OCI-LY7 (cell line): ENCODE data around the gene TBP. TPM values are rescaled to one million over a fixed set of nuclear protein-coding genes. Genes with fewer than 3 reads are reported as not detected.

Experiments
- BruUV-seq: library from RNA; stranded (reverse); fragments of 400-500 nt; replicated peaks from 2 replicates; lab custom pipeline; 2021; lab: Mats Ljungman, UMichigan
- CTCF ChIA-PET: fragments of 300-600 bp; sonication (Branson Sonifier 250); formaldehyde crosslinking; loops from one replicate; lab custom pipeline; 2022; ENCODE audit warnings: antibody characterized with exemption; ENCODE audit not compliant: unreplicated experiment; lab: Charles Lee
- POLR2A ChIA-PET: fragments of 300-600 bp; sonication (Branson Sonifier 250); formaldehyde crosslinking; loops from one replicate; lab custom pipeline; 2022; ENCODE audit warnings: antibody characterized with exemption; lab: Charles Lee
- DNase-seq: peaks from one replicate; pipeline ENCODE4 v3.0.0-alpha.2; 2015; ENCODE audit warnings: low spot score
- H2AFZ ChIP-seq: fragments of 200-600 bp; sonication (generic), shearing (Covaris generic); 2 replicates; pipeline ENCODE4 v1.6.1; 2014; ENCODE audit warnings: mild to moderate bottlenecking, antibody characterized with exemption, low read length, moderate library complexity
- H3K27ac ChIP-seq: fragments of 200-600 bp; sonication (generic); 2 replicates; pipeline ENCODE4 v1.5.1; 2014; ENCODE audit warnings: mixed run types, low read depth, mild to moderate bottlenecking, moderate library complexity, low read length, inconsistent platforms; ENCODE audit not compliant: poor library complexity, severe bottlenecking
- H3K36me3 ChIP-seq: fragments of 200-600 bp; sonication (generic); 2 replicates; pipeline ENCODE4 v1.6.1; 2014; ENCODE audit warnings: mild to moderate bottlenecking, antibody characterized with exemption, low read length, moderate library complexity, mixed read lengths; ENCODE audit not compliant: insufficient read depth
- H3K4me1 ChIP-seq: fragments of 200-600 bp; sonication (generic); 2 replicates; pipeline ENCODE4 v1.5.1; 2014; ENCODE audit warnings: mild to moderate bottlenecking, low read length; ENCODE audit not compliant: insufficient read depth, poor library complexity, severe bottlenecking
- H3K4me2 ChIP-seq: fragments of 200-600 bp; sonication (generic); 2 replicates; pipeline ENCODE4 v1.6.1; 2014; ENCODE audit warnings: mild to moderate bottlenecking, low read length
- H3K4me3 ChIP-seq: fragments of 200-600 bp; sonication (generic); 2 replicates; pipeline ENCODE4 v1.5.1; 2014; ENCODE audit warnings: mild to moderate bottlenecking, low read depth, low read length; ENCODE audit not compliant: poor library complexity, severe bottlenecking
- H3K79me2 ChIP-seq: fragments of 200-600 bp; sonication (generic); 2 replicates; pipeline ENCODE4 v1.6.1; 2016; ENCODE audit warnings: low read depth, mild to moderate bottlenecking, low read length, moderate library complexity, mixed read lengths; ENCODE audit not compliant: insufficient read depth
- H3K9me2 ChIP-seq: fragments of 200-600 bp; sonication (generic); 2 replicates; pipeline ENCODE4 v1.6.1; 2016; ENCODE audit warnings: mild to moderate bottlenecking, low read length, mixed read lengths; ENCODE audit not compliant: insufficient read depth
- H3K9me3 ChIP-seq: fragments of 200-600 bp; sonication (generic); 2 replicates; pipeline ENCODE4 v1.6.1; 2014; ENCODE audit warnings: mild to moderate bottlenecking, mixed run types, low read length, mixed read lengths
- H4K20me1 ChIP-seq: fragments of 200-600 bp; sonication (generic); 2 replicates; pipeline ENCODE4 v1.6.1; 2014; ENCODE audit warnings: mild to moderate bottlenecking, antibody characterized with exemption, low read length, moderate library complexity, mixed read lengths; ENCODE audit not compliant: insufficient read depth
- CTCF ChIP-seq: fragments of 200-600 bp; sonication (generic); conservative IDR thresholded peaks from 2 replicates; pipeline ENCODE4 v1.5.1; 2014; ENCODE audit warnings: mild to moderate bottlenecking, antibody characterized with exemption, low read length, moderate library complexity, mixed read lengths
- EZH2phosphoT487 ChIP-seq: fragments of 200-600 bp; sonication (generic); IDR thresholded peaks from 2 replicates; pipeline ENCODE4 v1.6.1; 2018; ENCODE audit warnings: low read depth, borderline replicate concordance, mild to moderate bottlenecking, mixed run types, antibody characterized with exemption, low read length, moderate library complexity, mixed read lengths
- intact Hi-C: fragments of 100-400 bp; cut with micrococcal nuclease; formaldehyde crosslinking; loops from one replicate; pipeline ENCODE4 v1.10.0; 2022; ENCODE audit not compliant: unreplicated experiment
- total RNA-seq, 2 experiments: library from RNA; depleted of rRNA in 1 of 2; stranded (reverse); fragments of >200 nt in 1 of 2; shearing (Covaris generic) in 1 of 2; gene quantifications; 2 replicates each; pipeline ENCODE4 v1.2.3, GENCODE V29; 2014 to 2022

TBP gene
- total RNA-seq, 2 experiments from 2014 or later, result 23.3 to 29.2 TPM

DNA sequence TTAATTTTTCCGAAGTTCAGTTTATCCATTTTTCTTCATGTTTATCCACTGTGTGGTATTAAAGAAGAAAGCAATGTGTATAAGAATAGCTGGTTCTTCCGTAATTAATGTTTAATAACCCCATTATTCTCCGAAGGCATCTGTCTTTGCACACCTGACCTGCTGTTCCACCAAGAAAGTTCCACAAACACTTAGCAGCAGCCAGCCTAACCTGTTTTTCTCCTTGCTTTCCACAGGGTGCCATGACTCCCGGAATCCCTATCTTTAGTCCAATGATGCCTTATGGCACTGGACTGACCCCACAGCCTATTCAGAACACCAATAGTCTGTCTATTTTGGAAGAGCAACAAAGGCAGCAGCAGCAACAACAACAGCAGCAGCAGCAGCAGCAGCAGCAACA lies 7.4 kb downstream of the TBP start:
- intact Hi-C loops, result no loop called here
- CTCF ChIA-PET, result no interaction called here
- H3K36me3 ChIP-seq, result peaks cover 93% of the 10 kb centered on the region

GRCh38 chr6:170564936-170565530 lies 10.9 kb downstream of the TBP start:
- POLR2A ChIA-PET, result interaction anchor here (0.6 to 1.2 kb wide), 4 partner anchors 8 to 801 kb away, joined by 3 to 5 read pairs (median 4); no protein-coding TSS in a partner anchor

More for the DNA sequence above, 7.4 kb downstream of the TBP start:
- no peak for TF ChIP-seq CTCF
- no peak for TF ChIP-seq EZH2phosphoT487
- 0 out of 2 replicates have a peak, but pooled peaks cover 3% of the 10 kb centered on the region for H4K20me1 ChIP-seq
- BruUV-seq, result no TSS peak
- H3K4me2 ChIP-seq, result no peak overlapping the region
- peaks cover 2% of the 10 kb centered on the region for H3K4me1 ChIP-seq
- no peaks in the 10 kb centered on the region for H3K9me2 ChIP-seq
- no peak overlapping the region for H3K27ac ChIP-seq
- H3K79me2 ChIP-seq, result peaks cover 37% of the 10 kb centered on the region
- no peaks in the 10 kb centered on the region for H3K9me3 ChIP-seq
- POLR2A ChIA-PET, result interaction anchor here (1.3 to 1.7 kb wide), 2 partner anchors 9 to 853 kb away, joined by 3 to 4 read pairs; no protein-coding TSS in a partner anchor
- DNase-seq, result no peak
- no peak overlapping the region for H3K4me3 ChIP-seq
- H2AFZ ChIP-seq, result no peak overlapping the region

More at GRCh38 chr6:170564936-170565530, 10.9 kb downstream of the TBP start:
- H3K9me3 ChIP-seq, result no peaks in the 10 kb centered on the region
- TF ChIP-seq CTCF (no peak), EZH2phosphoT487 (no peak)
- intact Hi-C loops, result no loop called here
- no peaks in the 10 kb centered on the region for H3K9me2 ChIP-seq
- CTCF ChIA-PET, result no interaction called here
- no peaks in the 10 kb centered on the region for H3K4me1 ChIP-seq
- H2AFZ ChIP-seq, result no peak overlapping the region
- H3K79me2 ChIP-seq, result peaks cover 11% of the 10 kb centered on the region; the same call in 1 of the 2 replicates
- no TSS peak for BruUV-seq
- H3K27ac ChIP-seq, result no peak overlapping the region
- H4K20me1 ChIP-seq, result no peaks in the 10 kb centered on the region
- no peak overlapping the region for H3K4me3 ChIP-seq
- peaks cover 92% of the 10 kb centered on the region for H3K36me3 ChIP-seq
- DNase-seq, result no peak
- H3K4me2 ChIP-seq, result no peak overlapping the region
